Lower lobe of right lung (tissue), 2 donors: ENCODE measurements around the gene EPB41L4B. TPM values are rescaled to one million over a fixed set of nuclear protein-coding genes. Genes with fewer than 3 reads are reported as not detected.
"Not testable (repeated sequence)": the region's sequence is repeated elsewhere in the genome, so short reads cannot be mapped to it uniquely, and the experiment has no call there.

Experiments used
- ATAC-seq, 2 donors: fragments of 200-7000 bp; cut with Tn5 transposase; one replicate each; pipeline ENCODE4 v1.9.1; 2020 to 2022; ENCODE audit warnings: mild to moderate bottlenecking in 2 of 2, moderate library complexity in 2 of 2
- DNase-seq: peaks from one replicate; pipeline ENCODE4 v3.0.0-alpha.2; 2020
- H3K27ac ChIP-seq: fragments of 200-600 bp; one replicate; pipeline ENCODE4 v1.8.0; 2022
- H3K27me3 ChIP-seq: fragments of 200-600 bp; one replicate; pipeline ENCODE4 v1.8.0; 2022; ENCODE audit warnings: low read depth
- H3K36me3 ChIP-seq: fragments of 200-600 bp; one replicate; pipeline ENCODE4 v1.8.0; 2022; ENCODE audit warnings: mild to moderate bottlenecking
- H3K4me1 ChIP-seq: fragments of 200-600 bp; one replicate; pipeline ENCODE4 v1.8.0; 2022
- H3K4me3 ChIP-seq: fragments of 200-600 bp; one replicate; pipeline ENCODE4 v1.8.0; 2022; ENCODE audit warnings: mild to moderate bottlenecking
- H3K9me3 ChIP-seq: fragments of 200-600 bp; one replicate; pipeline ENCODE4 v1.8.0; 2022
- CTCF ChIP-seq: fragments of 200-600 bp; IDR thresholded peaks from one replicate; pipeline ENCODE4 v1.8.0; 2022; ENCODE audit warnings: antibody characterized with exemption, mild to moderate bottlenecking
- intact Hi-C: fragments of 100-400 bp; cut with DNase I; formaldehyde crosslinking; loops from one replicate; pipeline ENCODE4 v1.11.0; 2022
- total RNA-seq: library from RNA; stranded (reverse); fragmentation: NEBNext Ultra II Directional; extraction: Animal tissue kit (Norgen Biotek cat#: 25700); gene quantifications from one replicate; pipeline ENCODE4 v1.2.1, GENCODE V29; 2021
- donor health status: DM: no; HTN: yes; CAD: no; lungs with severe emphysema.

Gene EPB41L4B
- total RNA-seq, 1 donor from 2014 or later = 12.1 TPM

- Histone ChIP-seq H3K27me3 (no peaks in the 10 kb centered on the region), H3K4me3 (no peak overlapping the region), H3K9me3 (no peaks in the 10 kb centered on the region), H3K36me3 (no peaks in the 10 kb centered on the region), H3K4me1 (peaks cover 6% of the 10 kb centered on the region), H3K27ac (no peak overlapping the region)
- DNase-seq = no peak
- intact Hi-C loops = no loop called here
- no peak for TF ChIP-seq CTCF
- ATAC-seq = no peak
Measured at GRCh38 chr9:109286981-109287380, 33.9 kb downstream of the EPB41L4B start.

- Histone ChIP-seq H3K9me3 (no peaks in the 10 kb centered on the region), H3K36me3 (no peaks in the 10 kb centered on the region), H3K27ac (no peak overlapping the region), H3K4me3 (no peak overlapping the region), H3K4me1 (peaks cover 6% of the 10 kb centered on the region), H3K27me3 (no peaks in the 10 kb centered on the region)
- peak; percentile 87 to 88 for ATAC-seq
- TF ChIP-seq CTCF = no peak
- no peak for DNase-seq
- intact Hi-C loops = no loop called here
Measured at GRCh38 chr9:109286571-109286977, 34.3 kb downstream of the EPB41L4B start.

GRCh38 chr9:109283672-109284071 is 37.2 kb downstream of the EPB41L4B start:
- ATAC-seq, H3K27ac ChIP-seq, H3K4me3 ChIP-seq, DNase-seq, H3K27me3 ChIP-seq, H3K9me3 ChIP-seq, intact Hi-C loops, H3K4me1 ChIP-seq, H3K36me3 ChIP-seq: not testable (repeated sequence)

- Histone ChIP-seq H3K4me3 (no peak overlapping the region), H3K27me3 (no peaks in the 10 kb centered on the region), H3K9me3 (no peaks in the 10 kb centered on the region), H3K4me1 (no peaks in the 10 kb centered on the region), H3K27ac (no peak overlapping the region), H3K36me3 (no peaks in the 10 kb centered on the region)
- ATAC-seq (no peak), DNase-seq (no peak)
- TF ChIP-seq CTCF = no peak
- intact Hi-C loops = no loop called here
Measured at GRCh38 chr9:109283012-109283411, 37.8 kb downstream of the EPB41L4B start.

- ATAC-seq (no peak), DNase-seq (no peak)
- Histone ChIP-seq H3K4me1 (no peaks in the 10 kb centered on the region), H3K36me3 (no peaks in the 10 kb centered on the region), H3K27ac (no peak overlapping the region), H3K9me3 (no peaks in the 10 kb centered on the region), H3K27me3 (no peaks in the 10 kb centered on the region), H3K4me3 (no peak overlapping the region)
- TF ChIP-seq CTCF = no peak
- intact Hi-C loops = no loop called here
Measured at GRCh38 chr9:109282302-109282701, 38.6 kb downstream of the EPB41L4B start.

GRCh38 chr9:109281518-109281917 is 39.3 kb downstream of the EPB41L4B start:
- Histone ChIP-seq H3K9me3 (no peaks in the 10 kb centered on the region), H3K4me3 (no peak overlapping the region), H3K36me3 (no peaks in the 10 kb centered on the region), H3K27me3 (no peaks in the 10 kb centered on the region), H3K27ac (no peak overlapping the region), H3K4me1 (no peaks in the 10 kb centered on the region)
- no peak for TF ChIP-seq CTCF
- DNase-seq = no peak
- intact Hi-C loops = no loop called here
- ATAC-seq = no peak
